HG03460 (cell line): Measurements from ENCODE around the gene ZNF628.

ENCODE experiments used
- ATAC-seq: cut with Tn5 transposase; IDR thresholded peaks from one replicate; pipeline ENCODE4 v1.9.1; 2021; ENCODE audit not compliant: unreplicated experiment

The ZNF628 gene

GRCh38 chr19:55464662-55465054 lies 11.8 kb upstream of the ZNF628 start, which contains the start of gene C19orf85:
Gene C19orf85, minus strand, starts transcription at chr19:55464751. Its CDS starts 197 bp downstream, at chr19:55464554.
- ATAC-seq = no peak

GRCh38 chr19:55465460-55466240 lies 10.8 kb upstream of the ZNF628 start:
- no peak for ATAC-seq

- ATAC-seq = no peak
Observed at GRCh38 chr19:55466241-55466614, 10.2 kb upstream of the ZNF628 start.

- no peak for ATAC-seq
Observed at GRCh38 chr19:55467236-55468053, 9.0 kb upstream of the ZNF628 start.

- ATAC-seq = no peak
Observed at GRCh38 chr19:55468054-55468393, 8.4 kb upstream of the ZNF628 start.

GRCh38 chr19:55471266-55471665 lies 5.2 kb upstream of the ZNF628 start:
- ATAC-seq = no peak

GRCh38 chr19:55472463-55472862 lies 4.0 kb upstream of the ZNF628 start:
- ATAC-seq = no peak

GRCh38 chr19:55473225-55474012 lies 3.0 kb upstream of the ZNF628 start:
- no peak for ATAC-seq

- no peak for ATAC-seq
Observed at GRCh38 chr19:55474269-55475265, 1.9 kb upstream of the ZNF628 start.

GRCh38 chr19:55477905-55478304 lies 1.5 kb downstream of the ZNF628 start:
- ATAC-seq = no peak

GRCh38 chr19:55478364-55478763 lies 1.9 kb downstream of the ZNF628 start:
- no peak for ATAC-seq

- ATAC-seq = no peak
Observed at GRCh38 chr19:55479045-55479444, 2.6 kb downstream of the ZNF628 start.

- no peak for ATAC-seq
Observed at GRCh38 chr19:55479451-55480230, 3.2 kb downstream of the ZNF628 start.

- no peak for ATAC-seq
Observed at GRCh38 chr19:55481148-55481793, 4.9 kb downstream of the ZNF628 start.

GRCh38 chr19:55481794-55482155 lies 5.4 kb downstream of the ZNF628 start:
- ATAC-seq = no peak

- no peak for ATAC-seq
Observed at GRCh38 chr19:55482156-55482961, 5.9 kb downstream of the ZNF628 start.

GRCh38 chr19:55482967-55483705 lies 6.7 kb downstream of the ZNF628 start:
- no peak for ATAC-seq
